Breast epithelium (tissue), 4 donors: Measurements from ENCODE around the gene MAPK1. TPM values are rescaled to one million over a fixed set of nuclear protein-coding genes. Genes with fewer than 3 reads are reported as not detected.

Experiments
- DNase-seq, 2 donors: peaks; one replicate each; pipeline ENCODE4 v3.0.0-alpha.2; 2019; ENCODE audit warnings: low spot score in 2 of 2
- H3K27ac ChIP-seq, 2 donors: fragments of 200-600 bp; sonication (generic) in 1 of 2; one replicate each; pipeline ENCODE4 v1.5.1; 2016 to 2019; ENCODE audit warnings: mild to moderate bottlenecking in 1 of 2
- H3K27me3 ChIP-seq, 2 donors: fragments of 200-600 bp; sonication (generic) in 1 of 2; one replicate each; pipeline versions ENCODE4 v1.5.1 to v1.6.0; 2017 to 2019; ENCODE audit warnings: control low read depth in 1 of 2, mild to moderate bottlenecking in 1 of 2
- H3K36me3 ChIP-seq: fragments of 200-600 bp; one replicate; pipeline ENCODE4 v1.5.1; 2019
- H3K4me1 ChIP-seq, 2 donors: fragments of 200-600 bp; sonication (generic); one replicate each; pipeline ENCODE4 v1.5.1; 2016 to 2019; ENCODE audit warnings: control low read depth in 1 of 2
- H3K4me3 ChIP-seq, 3 donors: fragments of 200-600 bp; sonication (generic); 1 replicate in 2 of 3; 2 replicates in 1 of 3; pipeline ENCODE4 v1.5.1; 2016 to 2019; ENCODE audit warnings: mild to moderate bottlenecking in 3 of 3, moderate library complexity in 2 of 3
- H3K9me3 ChIP-seq, 2 donors: fragments of 200-600 bp; sonication (generic) in 1 of 2; one replicate each; pipeline ENCODE4 v1.5.1; 2016 to 2019; ENCODE audit warnings: control low read depth in 1 of 2
- CTCF ChIP-seq, 3 donors: fragments of 450-650 bp; IDR thresholded peaks; one replicate each; pipeline ENCODE4 v1.5.1; 2016 to 2017; ENCODE audit warnings: antibody characterized with exemption in 3 of 3, mild to moderate bottlenecking in 3 of 3, moderate library complexity in 3 of 3
- POLR2A ChIP-seq: fragments of 450-650 bp; IDR thresholded peaks from one replicate; pipeline ENCODE4 v1.6.1; 2016; ENCODE audit warnings: antibody characterized with exemption, mild to moderate bottlenecking, moderate library complexity
- POLR2AphosphoS5 ChIP-seq, 3 donors: sonication (generic); formaldehyde crosslinking; IDR thresholded peaks; one replicate each; pipeline ENCODE4 v1.6.1; 2017; ENCODE audit warnings: antibody characterized with exemption in 3 of 3
- intact Hi-C: fragments of 100-400 bp; cut with DNase I; formaldehyde crosslinking; loops from one replicate; pipeline ENCODE4 v1.15.1; 2023; ENCODE audit warnings: low total_unique reads
- total RNA-seq, 3 donors: library from RNA; depleted of rRNA; stranded (reverse); fragments of >200 nt; gene quantifications; one replicate each; pipeline ENCODE4 v1.1.0, GENCODE V29; 2016

Gene MAPK1
- total RNA-seq, 3 donors from 2014 or later, result 43.3 to 49.9 (median 44.0) TPM

- DNase-seq, result no peak
- H3K36me3 ChIP-seq, result no peaks in the 10 kb centered on the region
- intact Hi-C loops, result no loop called here
- TF ChIP-seq CTCF (IDR thresholded peaks at IDR 0.05) (no peak), POLR2AphosphoS5 (IDR thresholded peaks at IDR 0.05) (no peak), POLR2A (no peak)
- H3K27ac ChIP-seq, result no peak overlapping the region
- H3K9me3 ChIP-seq, result no peaks in the 10 kb centered on the region
- H3K27me3 ChIP-seq, result no peaks in the 10 kb centered on the region
- no peak overlapping the region for H3K4me3 ChIP-seq
- H3K4me1 ChIP-seq, result no peaks in the 10 kb centered on the region
Observed at GRCh38 chr22:21780259-21780658, 87.2 kb downstream of the MAPK1 start.

GRCh38 chr22:21779444-21779843 lies 88.0 kb downstream of the MAPK1 start:
- intact Hi-C loops, result no loop called here
- no peaks in the 10 kb centered on the region for H3K4me1 ChIP-seq
- H3K36me3 ChIP-seq, result no peaks in the 10 kb centered on the region
- H3K4me3 ChIP-seq, result no peak overlapping the region
- TF ChIP-seq POLR2AphosphoS5 (IDR thresholded peaks at IDR 0.05) (no peak), CTCF (IDR thresholded peaks at IDR 0.05) (no peak), POLR2A (no peak)
- no peak overlapping the region for H3K27ac ChIP-seq
- H3K27me3 ChIP-seq, result no peaks in the 10 kb centered on the region
- no peaks in the 10 kb centered on the region for H3K9me3 ChIP-seq
- no peak for DNase-seq

GRCh38 chr22:21778705-21779363 lies 88.6 kb downstream of the MAPK1 start:
- Histone ChIP-seq H3K27ac (no peak overlapping the region), H3K27me3 (no peaks in the 10 kb centered on the region), H3K4me3 (no peak overlapping the region), H3K4me1 (no peaks in the 10 kb centered on the region), H3K36me3 (no peaks in the 10 kb centered on the region), H3K9me3 (no peaks in the 10 kb centered on the region)
- TF ChIP-seq CTCF (IDR thresholded peaks at IDR 0.05) (no peak), POLR2AphosphoS5 (IDR thresholded peaks at IDR 0.05) (no peak), POLR2A (no peak)
- intact Hi-C loops, result no loop called here
- DNase-seq, result no peak

GRCh38 chr22:21771631-21771976 lies 95.8 kb downstream of the MAPK1 start:
- no peaks in the 10 kb centered on the region for H3K4me1 ChIP-seq
- no peaks in the 10 kb centered on the region for H3K27me3 ChIP-seq
- no peaks in the 10 kb centered on the region for H3K9me3 ChIP-seq
- no peaks in the 10 kb centered on the region for H3K36me3 ChIP-seq
- no peak overlapping the region for H3K4me3 ChIP-seq
- intact Hi-C loops, result no loop called here
- H3K27ac ChIP-seq, result no peak overlapping the region
- DNase-seq, result no peak
- TF ChIP-seq CTCF (IDR thresholded peaks at IDR 0.05) (no peak), POLR2A (no peak), POLR2AphosphoS5 (IDR thresholded peaks at IDR 0.05) (no peak)

- Histone ChIP-seq H3K9me3 (no peaks in the 10 kb centered on the region), H3K4me1 (no peaks in the 10 kb centered on the region), H3K27ac (no peak overlapping the region), H3K27me3 (no peaks in the 10 kb centered on the region), H3K36me3 (no peaks in the 10 kb centered on the region), H3K4me3 (no peak overlapping the region)
- TF ChIP-seq CTCF (IDR thresholded peaks at IDR 0.05) (no peak), POLR2AphosphoS5 (IDR thresholded peaks at IDR 0.05) (no peak), POLR2A (no peak)
- DNase-seq, result no peak
- intact Hi-C loops, result no loop called here
Observed at GRCh38 chr22:21768435-21768834, 99.0 kb downstream of the MAPK1 start.
